Measurements from ENCODE around the gene ARID3A. TPM values are rescaled to one million over a fixed set of nuclear protein-coding genes. Genes with fewer than 3 reads are reported as not detected.

ARID3A gene
- total and polyA plus RNA-seq, 2 of the 8 experiments (the other 6 are each of a cell fraction or from before 2014, with no cell fraction given): 40.5 to 77.4 TPM

DNA sequence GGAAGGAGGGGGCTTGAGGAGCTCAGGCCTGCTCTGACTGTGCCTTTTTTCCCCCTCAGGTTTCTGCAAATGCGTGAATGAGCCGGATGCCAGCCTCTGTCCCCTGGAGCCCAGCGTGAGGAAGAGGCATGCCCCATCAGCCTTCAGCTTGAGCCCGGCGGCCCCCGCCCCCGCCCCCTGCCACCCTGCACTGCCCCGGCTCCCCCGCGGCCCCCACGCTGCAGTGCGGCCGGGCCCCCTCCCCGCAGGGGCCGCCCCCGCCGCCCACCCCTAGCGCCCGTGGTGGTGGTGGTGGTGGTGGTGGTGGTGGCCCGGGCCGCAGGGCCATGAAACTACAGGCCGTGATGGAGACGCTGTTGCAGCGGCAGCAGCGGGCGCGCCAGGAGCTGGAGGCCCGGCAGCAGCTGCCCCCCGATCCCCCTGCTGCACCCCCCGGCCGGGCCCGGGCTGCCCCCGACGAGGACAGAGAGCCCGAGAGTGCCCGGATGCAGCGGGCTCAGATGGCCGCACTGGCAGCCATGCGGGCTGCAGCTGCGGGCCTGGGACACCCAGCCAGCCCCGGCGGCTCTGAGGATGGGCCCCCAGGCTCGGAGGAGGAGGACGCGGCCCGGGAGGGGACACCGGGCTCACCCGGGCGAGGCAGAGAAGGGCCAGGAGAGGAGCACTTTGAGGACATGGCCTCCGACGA lies 3.5 kb downstream of the ARID3A start:
- Histone ChIP-seq H4K91ac (replicated peaks; ENCODE audit: insufficient read length, low read length) (no peak overlapping the region), H3K18ac (ENCODE audit: extremely low read depth, low read length) (no peak overlapping the region), H2BK20ac (ENCODE audit: low read length) (no peak overlapping the region), H2AFZ (ENCODE audit: low read length) (no peak overlapping the region), H3K27me3 (replicated peaks in 1 of 4; ENCODE audit: control insufficient read depth in 3 of 4, extremely low read depth in 1 of 4, insufficient read depth in 3 of 4, low read length in 3 of 4) (no peaks in the 10 kb centered on the region), H4K5ac (ENCODE audit: insufficient read length, low read depth, low read length) (no peak overlapping the region), H3K4me1 (replicated peaks in 1 of 4; ENCODE audit: control insufficient read depth in 3 of 4, insufficient read depth in 4 of 4, low read length in 3 of 4) (peaks cover 2 to 24% (median 10%) of the 10 kb centered on the region in 4 experiments), H2BK5ac (ENCODE audit: low read depth, low read length) (0 out of 2 replicates have a peak overlapping the region, but pooled peaks have one; percentile 18), H3K79me2 (ENCODE audit: control insufficient read depth in 1 of 2, insufficient read depth in 2 of 2, low read length in 2 of 2) (peaks cover 0 to 39% of the 10 kb centered on the region in 2 experiments; a peak in 3 of 4 replicates), H3K56ac (replicated peaks; ENCODE audit: insufficient read length, low read depth, low read length) (no peak overlapping the region), H3K14ac (ENCODE audit: insufficient read length) (no peak overlapping the region), H3K4ac (replicated peaks; ENCODE audit: insufficient read length, low read depth, low read length) (no peak overlapping the region), H3K9me3 (ENCODE audit: insufficient read depth in 2 of 2, low read depth in 1 of 2, low read length in 1 of 2) (no peaks in the 10 kb centered on the region), H4K8ac (ENCODE audit: extremely low read depth, insufficient read depth, low read length) (no peak overlapping the region; the same call in 1 of the 2 replicates), H2BK12ac (ENCODE audit: low read depth, low read length) (no peak overlapping the region), H2AK5ac (ENCODE audit: low read depth, low read length) (no peak overlapping the region), H3K9ac (replicated peaks in 1 of 4; ENCODE audit: extremely low read depth in 1 of 4, low read depth in 3 of 4, low read length in 3 of 4) (no peak overlapping the region), H3K4me2 (ENCODE audit: insufficient read depth in 1 of 2, low read depth in 2 of 2, low read length in 2 of 2) (no peak overlapping the region), H3K23me2 (ENCODE audit: low read depth, low read length) (peaks cover 6% of the 10 kb centered on the region), H4K20me1 (replicated peaks in 1 of 2; ENCODE audit: control insufficient read depth in 1 of 2, insufficient read depth in 2 of 2, low read length in 2 of 2) (peaks cover 0 to 8% of the 10 kb centered on the region in 2 experiments), H3K79me1 (ENCODE audit: low read depth, low read length) (peaks cover 6% of the 10 kb centered on the region; the same call in 1 of the 2 replicates), H3K27ac (ENCODE audit: low read depth, low read length) (no peak overlapping the region), H3K4me3 (ENCODE audit: extremely low read depth in 1 of 4, insufficient read depth in 2 of 4, low read depth in 3 of 4, low read length in 4 of 4) (no peak overlapping the region), H3K36me3 (ENCODE audit: control insufficient read depth in 2 of 4, insufficient read depth in 4 of 4, low read length in 3 of 4) (peaks cover 0 to 15% (median 8%) of the 10 kb centered on the region in 4 experiments; a peak in 3 of 8 replicates), H3K23ac (ENCODE audit: insufficient read length) (no peak overlapping the region), H2BK120ac (replicated peaks; ENCODE audit: low read depth, low read length) (no peak overlapping the region), H2BK15ac (ENCODE audit: low read length) (no peak overlapping the region)
- ChIA-PET POLR2A (ENCODE audit: partially characterized antibody) (interaction anchor here (1.0 to 1.1 kb wide), 2 partner anchors 21 to 44 kb away, joined by 3 read pairs; no protein-coding TSS in a partner anchor), CTCF (ENCODE audit: partially characterized antibody) (interaction anchor here (1.1 kb wide), 1 partner anchor 42 kb away, joined by 4 read pairs; no protein-coding TSS in a partner anchor)
- DNase-seq (ENCODE audit: low read depth in 1 of 2, low spot score in 2 of 2) (no peak), FAIRE-seq (no peak)
- 97% methylated on average over 6 of the region's 51 CpGs; no CpG with 5 or more reads in 1 of the 2 experiments for WGBS, 2 experiments (ENCODE audit: extremely low coverage in 1 of 2, insufficient coverage in 1 of 2, insufficient read length in 1 of 2, insufficient replicate concordance in 2 of 2, low coverage in 1 of 2, low lambda C conversion rate in 2 of 2, missing lambda C conversion rate in 1 of 2)
- no peak for TF ChIP-seq TBP (IDR thresholded peaks at IDR 0.05; ENCODE audit: low read depth, low read length)
- TF ChIP-seq EGR1 (IDR thresholded peaks at IDR 0.05; ENCODE audit: borderline replicate concordance, low read depth, low read length): no peak
- TF ChIP-seq GABPA (IDR thresholded peaks at IDR 0.05; ENCODE audit: borderline replicate concordance, insufficient read depth, low read length): no peak
- no peak for TF ChIP-seq TCF12 (IDR thresholded peaks at IDR 0.05; ENCODE audit: low read depth, low read length)
- no peak for TF ChIP-seq PHF8 (conservative IDR thresholded peaks at IDR 0.05; ENCODE audit: low read depth, low read length)
- no peak for TF ChIP-seq CREB1 (IDR thresholded peaks at IDR 0.05)
- TF ChIP-seq TEAD4 (IDR thresholded peaks at IDR 0.05; ENCODE audit: low read depth, low read length): no peak
- TF ChIP-seq CHD2 (IDR thresholded peaks at IDR 0.05; ENCODE audit: low read length): no peak
- TF ChIP-seq GTF2F1 (IDR thresholded peaks at IDR 0.05; ENCODE audit: borderline replicate concordance, low read depth, low read length): no peak
- TF ChIP-seq, protein P1, sequence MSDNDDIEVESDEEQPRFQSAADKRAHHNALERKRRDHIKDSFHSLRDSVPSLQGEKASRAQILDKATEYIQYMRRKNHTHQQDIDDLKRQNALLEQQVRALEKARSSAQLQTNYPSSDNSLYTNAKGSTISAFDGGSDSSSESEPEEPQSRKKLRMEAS (IDR thresholded peaks at IDR 0.05): no peak
- TF ChIP-seq JUND (IDR thresholded peaks at IDR 0.05; ENCODE audit: low read length): no peak
- TF ChIP-seq SRF (IDR thresholded peaks at IDR 0.05; ENCODE audit: low read depth, low read length): no peak
- no peak for TF ChIP-seq KDM5A (IDR thresholded peaks at IDR 0.05; ENCODE audit: low read length)
- no peak for TF ChIP-seq SP4 (IDR thresholded peaks at IDR 0.05; ENCODE audit: low read length)
